SK-N-MC (cell line): ENCODE measurements around the gene LAG3.

Experiments used
- EZH2 ChIP-seq: fragments of 200-600 bp; sonication (generic); IDR thresholded peaks from one replicate; pipeline ENCODE4 v1.6.1; 2017; ENCODE audit warnings: antibody characterized with exemption
- FOXP2 ChIP-seq: optimal IDR thresholded peaks from 2 replicates; pipeline ENCODE3; 2011; ENCODE audit warnings: mild to moderate bottlenecking, moderate library complexity; ENCODE audit not compliant: insufficient read depth; ENCODE audit errors: extremely low read length, control extremely low read depth
- POLR2AphosphoS5 ChIP-seq: IDR thresholded peaks from 2 replicates; pipeline ENCODE4 v1.6.1; 2012; ENCODE audit warnings: mild to moderate bottlenecking, low read depth, low read length, borderline replicate concordance

DNA sequence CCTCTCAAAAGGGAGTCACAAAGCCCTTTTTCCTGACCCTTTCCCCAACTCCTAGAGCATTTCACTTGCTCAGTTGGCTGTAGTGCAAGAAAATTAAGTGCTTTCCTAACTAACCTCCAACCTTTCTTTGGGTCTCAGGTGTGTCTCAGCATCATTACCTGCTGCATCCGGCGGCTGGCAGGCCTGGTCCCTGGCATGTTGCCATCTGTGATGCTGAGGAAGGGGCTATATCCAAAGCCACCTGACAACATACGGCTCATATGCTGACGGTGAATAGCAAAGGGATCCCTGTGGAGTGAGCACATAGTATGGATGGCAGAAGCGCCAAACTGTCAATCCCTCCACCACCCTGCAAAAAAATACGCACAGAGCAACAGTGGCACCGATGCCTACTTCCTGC lies 20.6 kb upstream of the LAG3 start:
- TF ChIP-seq EZH2 (no peak), POLR2AphosphoS5 (no peak), FOXP2 (no peak)
